HepG2 (cell line): ENCODE data around the gene TMEM170B. TPM values are rescaled to one million over a fixed set of nuclear protein-coding genes. Genes with fewer than 3 reads are reported as not detected.

Source experiments
- EHMT2 ChIP-seq: fragments of 200-600 bp; sonication (generic); IDR thresholded peaks from 2 replicates; pipeline ENCODE4 v1.7.0; 2017; ENCODE audit warnings: antibody characterized with exemption, low read depth, low read length, borderline replicate concordance
- ERF ChIP-seq: IDR thresholded peaks from 2 replicates; pipeline ENCODE4 v1.6.1; 2018; ENCODE audit warnings: missing biosample characterization, missing genetic modification reagents
- HMG20A ChIP-seq: IDR thresholded peaks from 2 replicates; pipeline ENCODE4 v1.6.1; 2016; ENCODE audit warnings: borderline replicate concordance
- HMG20B ChIP-seq: conservative IDR thresholded peaks from 2 replicates; pipeline ENCODE4 v1.6.1; 2016; ENCODE audit warnings: missing genetic modification reagents, missing compliant biosample characterization
- KLF11 ChIP-seq: IDR thresholded peaks from 2 replicates; pipeline ENCODE4 v1.6.1; 2016; ENCODE audit warnings: missing compliant biosample characterization
- MIXL1 ChIP-seq: IDR thresholded peaks from 2 replicates; pipeline ENCODE4 v1.6.1; 2016
- MXD4 ChIP-seq: IDR thresholded peaks from 2 replicates; pipeline ENCODE4 v1.6.1; 2016; ENCODE audit warnings: mild to moderate bottlenecking, missing biosample characterization, missing genetic modification reagents
- MXI1 ChIP-seq: IDR thresholded peaks from 3 replicates; pipeline ENCODE4 v1.6.1; 2012; ENCODE audit warnings: low read depth, low read length, inconsistent platforms, borderline replicate concordance
- NFKB2 ChIP-seq: sonication (generic); formaldehyde crosslinking; IDR thresholded peaks from 2 replicates; pipeline ENCODE4 v1.4.0; 2020; ENCODE audit warnings: missing genetic modification reagents, borderline replicate concordance
- PRDM4 ChIP-seq: sonication (generic); formaldehyde crosslinking; IDR thresholded peaks from 2 replicates; pipeline ENCODE4 v1.9.0; 2021; ENCODE audit warnings: missing genetic modification reagents, borderline replicate concordance
- REST ChIP-seq, 2 experiments: IDR thresholded peaks; 2 replicates each; pipeline ENCODE4 v1.6.1; 2011 to 2012; ENCODE audit warnings: low read length in 2 of 2, borderline replicate concordance in 1 of 2, low read depth in 1 of 2, mild to moderate bottlenecking in 1 of 2, moderate library complexity in 1 of 2
- SALL1 ChIP-seq: sonication (generic); formaldehyde crosslinking; IDR thresholded peaks from 2 replicates; pipeline ENCODE4 v1.8.0; 2022; ENCODE audit warnings: mild to moderate bottlenecking, missing genetic modification reagents
- SAP130 ChIP-seq: IDR thresholded peaks from 2 replicates; pipeline ENCODE4 v1.6.1; 2016; ENCODE audit warnings: low read depth
- SMAD3 ChIP-seq: sonication (generic); formaldehyde crosslinking; IDR thresholded peaks from 2 replicates; pipeline ENCODE4 v1.4.0; 2020; ENCODE audit warnings: missing genetic modification reagents
- ZMYM3 ChIP-seq: sonication (generic); formaldehyde crosslinking; IDR thresholded peaks from 2 replicates; pipeline ENCODE4 v1.5.1; 2020; ENCODE audit warnings: mild to moderate bottlenecking, missing genetic modification reagents
- ZNF263 ChIP-seq: sonication (generic); formaldehyde crosslinking; IDR thresholded peaks from 2 replicates; pipeline ENCODE4 v1.4.0; 2020; ENCODE audit warnings: missing genetic modification reagents
- ZNF451 ChIP-seq: sonication (generic); formaldehyde crosslinking; IDR thresholded peaks from 2 replicates; pipeline ENCODE4 v1.5.0; 2020; ENCODE audit warnings: mild to moderate bottlenecking, missing genetic modification reagents
- ZNF644 ChIP-seq: IDR thresholded peaks from 2 replicates; pipeline ENCODE4 v1.6.1; 2016; ENCODE audit warnings: low read depth
- ZNF652 ChIP-seq: IDR thresholded peaks from 2 replicates; pipeline ENCODE4 v1.6.1; 2016; ENCODE audit warnings: low read depth, borderline replicate concordance
- polyA plus RNA-seq, 8 experiments: library from polyadenylated mRNA; depleted of rRNA in 3 of 8; stranded (reverse) in 7 of 8; unstranded in 1 of 8; fragments of >200 nt; fragmentation: Illumina TruSeq in 4 of 8; extraction: Trizol in 4 of 8; gene quantifications; 2 replicates each; pipeline versions ENCODE4 v1.2.1 to v1.2.3, GENCODE V29; 2011 to 2016; ENCODE audit warnings: low read depth in 4 of 8, missing spikeins in 1 of 8, mixed read lengths in 1 of 8; ENCODE audit not compliant: insufficient read depth in 1 of 8
- total RNA-seq, 5 experiments: library from RNA; depleted of rRNA; stranded (reverse); fragments of >200 nt; fragmentation: Illumina TruSeq; extraction: Trizol; gene quantifications; 2 replicates each; pipeline ENCODE4 v1.2.3, GENCODE V29; 2016; ENCODE audit warnings: low read depth in 1 of 5
- TF ChIP-seq, protein P1 (sequence below): sonication (generic); formaldehyde crosslinking; IDR thresholded peaks from 2 replicates; pipeline ENCODE4 v1.4.0; 2020; ENCODE audit warnings: missing genetic modification reagents, borderline replicate concordance
- TF ChIP-seq, protein P2 (sequence below): sonication (generic); formaldehyde crosslinking; IDR thresholded peaks from 2 replicates; pipeline ENCODE4 v1.4.0; 2020; ENCODE audit warnings: mild to moderate bottlenecking, missing genetic modification reagents

The TMEM170B gene
- total and polyA plus RNA-seq, 2 of the 13 experiments (the other 11 are each of a cell fraction or from before 2014, with no cell fraction given): 3.3 to 9.4 TPM

GRCh38 chr6:11535801-11536230 lies 1.7 kb upstream of the TMEM170B start (continued):
- TF ChIP-seq MXI1 (peak; percentile 57; the same call in 1 of the 3 replicates), ZNF652 (CRISPR knock-in tag) (peak; percentile 22; the same call in 1 of the 2 replicates), EHMT2 (peak; percentile 14; the same call in 1 of the 2 replicates), REST (IDR thresholded peaks at IDR 0.05; ENCODE audit: borderline replicate concordance in 1 of 2, low read depth in 1 of 2, low read length in 2 of 2) (peak; percentile 63 to 98), HMG20B (CRISPR knock-in tag) (0 out of 2 replicates have a peak, but pooled peaks have one; percentile 51), ZNF263 (CRISPR knock-in tag) (no peak), ZNF451 (no peak), MXD4 (CRISPR knock-in tag) (peak; percentile 49; the same call in 1 of the 2 replicates), SMAD3 (CRISPR knock-in tag) (peak; percentile 84), ERF (CRISPR knock-in tag) (0 out of 2 replicates have a peak, but pooled peaks have one; percentile 43), KLF11 (CRISPR knock-in tag) (0 out of 2 replicates have a peak, but pooled peaks have one; percentile 41), NFKB2 (CRISPR knock-in tag) (no peak), ZMYM3 (CRISPR knock-in tag) (no peak), HMG20A (CRISPR knock-in tag) (peak; percentile 51; the same call in 1 of the 2 replicates), SAP130 (CRISPR knock-in tag) (peak; percentile 85), MIXL1 (peak; percentile 20; the same call in 1 of the 2 replicates), SALL1 (CRISPR knock-in tag) (peak; percentile 12; the same call in 1 of the 2 replicates), PRDM4 (CRISPR knock-in tag) (no peak), ZNF644 (CRISPR knock-in tag) (0 out of 2 replicates have a peak, but pooled peaks have one; percentile 27)
- TF ChIP-seq, protein P1, sequence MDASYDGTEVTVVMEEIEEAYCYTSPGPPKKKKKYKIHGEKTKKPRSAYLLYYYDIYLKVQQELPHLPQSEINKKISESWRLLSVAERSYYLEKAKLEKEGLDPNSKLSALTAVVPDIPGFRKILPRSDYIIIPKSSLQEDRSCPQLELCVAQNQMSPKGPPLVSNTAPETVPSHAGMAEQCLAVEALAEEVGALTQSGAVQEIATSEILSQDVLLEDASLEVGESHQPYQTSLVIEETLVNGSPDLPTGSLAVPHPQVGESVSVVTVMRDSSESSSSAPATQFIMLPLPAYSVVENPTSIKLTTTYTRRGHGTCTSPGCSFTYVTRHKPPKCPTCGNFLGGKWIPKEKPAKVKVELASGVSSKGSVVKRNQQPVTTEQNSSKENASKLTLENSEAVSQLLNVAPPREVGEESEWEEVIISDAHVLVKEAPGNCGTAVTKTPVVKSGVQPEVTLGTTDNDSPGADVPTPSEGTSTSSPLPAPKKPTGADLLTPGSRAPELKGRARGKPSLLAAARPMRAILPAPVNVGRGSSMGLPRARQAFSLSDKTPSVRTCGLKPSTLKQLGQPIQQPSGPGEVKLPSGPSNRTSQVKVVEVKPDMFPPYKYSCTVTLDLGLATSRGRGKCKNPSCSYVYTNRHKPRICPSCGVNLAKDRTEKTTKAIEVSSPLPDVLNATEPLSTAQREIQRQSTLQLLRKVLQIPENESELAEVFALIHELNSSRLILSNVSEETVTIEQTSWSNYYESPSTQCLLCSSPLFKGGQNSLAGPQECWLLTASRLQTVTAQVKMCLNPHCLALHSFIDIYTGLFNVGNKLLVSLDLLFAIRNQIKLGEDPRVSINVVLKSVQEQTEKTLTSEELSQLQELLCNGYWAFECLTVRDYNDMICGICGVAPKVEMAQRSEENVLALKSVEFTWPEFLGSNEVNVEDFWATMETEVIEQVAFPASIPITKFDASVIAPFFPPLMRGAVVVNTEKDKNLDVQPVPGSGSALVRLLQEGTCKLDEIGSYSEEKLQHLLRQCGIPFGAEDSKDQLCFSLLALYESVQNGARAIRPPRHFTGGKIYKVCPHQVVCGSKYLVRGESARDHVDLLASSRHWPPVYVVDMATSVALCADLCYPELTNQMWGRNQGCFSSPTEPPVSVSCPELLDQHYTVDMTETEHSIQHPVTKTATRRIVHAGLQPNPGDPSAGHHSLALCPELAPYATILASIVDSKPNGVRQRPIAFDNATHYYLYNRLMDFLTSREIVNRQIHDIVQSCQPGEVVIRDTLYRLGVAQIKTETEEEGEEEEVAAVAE (CRISPR knock-in tag): peak; percentile 57; the same call in 1 of the 2 replicates
- TF ChIP-seq, protein P2, sequence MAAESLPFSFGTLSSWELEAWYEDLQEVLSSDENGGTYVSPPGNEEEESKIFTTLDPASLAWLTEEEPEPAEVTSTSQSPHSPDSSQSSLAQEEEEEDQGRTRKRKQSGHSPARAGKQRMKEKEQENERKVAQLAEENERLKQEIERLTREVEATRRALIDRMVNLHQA: no peak
